Keratinocyte (primary cell): ENCODE data around the gene MS4A15.

ENCODE experiments used
- EZH2 ChIP-seq: IDR thresholded peaks from one replicate; pipeline ENCODE4 v1.6.1; 2012; ENCODE audit warnings: inconsistent platforms, mild to moderate bottlenecking, low read length, moderate library complexity
- TF ChIP-seq, protein P1 (sequence below), 3 experiments: IDR thresholded peaks in 1 of 3; conservative IDR thresholded peaks in 1 of 3; optimal IDR thresholded peaks in 1 of 3; 2 replicates in 2 of 3; 3 replicates in 1 of 3; pipeline versions ENCODE3 to v1.5.1; 2011; ENCODE audit warnings: low read length in 3 of 3, mild to moderate bottlenecking in 3 of 3, moderate library complexity in 2 of 3, control low read depth in 1 of 3, inconsistent platforms in 1 of 3; ENCODE audit not compliant: insufficient read depth in 2 of 3; ENCODE audit errors: extremely low read depth in 1 of 3

DNA sequence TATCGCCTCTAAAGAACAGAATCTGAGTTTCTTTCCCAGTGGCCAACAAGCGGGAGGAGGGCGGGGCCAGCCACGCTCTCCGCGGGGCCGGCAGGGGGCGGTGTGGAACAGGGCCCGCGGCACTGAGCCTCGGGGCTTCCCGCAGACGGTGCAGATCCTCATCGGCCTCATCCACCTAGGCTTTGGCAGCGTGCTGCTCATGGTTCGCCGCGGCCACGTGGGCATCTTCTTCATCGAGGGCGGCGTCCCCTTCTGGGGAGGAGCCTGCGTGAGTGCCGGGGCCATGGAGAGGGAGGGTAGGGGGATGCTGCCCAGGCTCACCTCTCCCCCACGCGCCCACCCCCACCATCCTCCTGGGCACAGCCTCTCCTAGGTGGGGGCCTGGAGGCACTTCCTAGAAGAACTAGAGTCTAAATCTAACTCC, 10.7 kb downstream of the MS4A15 start:
- TF ChIP-seq, protein P1, sequence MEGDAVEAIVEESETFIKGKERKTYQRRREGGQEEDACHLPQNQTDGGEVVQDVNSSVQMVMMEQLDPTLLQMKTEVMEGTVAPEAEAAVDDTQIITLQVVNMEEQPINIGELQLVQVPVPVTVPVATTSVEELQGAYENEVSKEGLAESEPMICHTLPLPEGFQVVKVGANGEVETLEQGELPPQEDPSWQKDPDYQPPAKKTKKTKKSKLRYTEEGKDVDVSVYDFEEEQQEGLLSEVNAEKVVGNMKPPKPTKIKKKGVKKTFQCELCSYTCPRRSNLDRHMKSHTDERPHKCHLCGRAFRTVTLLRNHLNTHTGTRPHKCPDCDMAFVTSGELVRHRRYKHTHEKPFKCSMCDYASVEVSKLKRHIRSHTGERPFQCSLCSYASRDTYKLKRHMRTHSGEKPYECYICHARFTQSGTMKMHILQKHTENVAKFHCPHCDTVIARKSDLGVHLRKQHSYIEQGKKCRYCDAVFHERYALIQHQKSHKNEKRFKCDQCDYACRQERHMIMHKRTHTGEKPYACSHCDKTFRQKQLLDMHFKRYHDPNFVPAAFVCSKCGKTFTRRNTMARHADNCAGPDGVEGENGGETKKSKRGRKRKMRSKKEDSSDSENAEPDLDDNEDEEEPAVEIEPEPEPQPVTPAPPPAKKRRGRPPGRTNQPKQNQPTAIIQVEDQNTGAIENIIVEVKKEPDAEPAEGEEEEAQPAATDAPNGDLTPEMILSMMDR (optimal IDR thresholded peaks at IDR 0.05 in 1 of 3, IDR thresholded peaks at IDR 0.05 in 1 of 3, conservative IDR thresholded peaks at IDR 0.05 in 1 of 3; ENCODE audit: extremely low read depth in 1 of 3, insufficient read depth in 2 of 3, low read length in 3 of 3) = peak in 2 of 3 experiments; percentile 26 to 39
- no peak for TF ChIP-seq EZH2
